Nephron progenitor cell (in vitro differentiated cells): ENCODE data around the gene ICOS.

Experiments used
- DNase-seq: peaks from one replicate; pipeline ENCODE4 v3.0.0; 2021
- H3K27ac Mint-ChIP-seq: 2 replicates; pipeline ENCODE4 v1.8.0; 2021; ENCODE audit warnings: mild to moderate bottlenecking, moderate library complexity, mixed read lengths
- H3K27me3 Mint-ChIP-seq: 2 replicates; pipeline ENCODE4 v1.8.0; 2021; ENCODE audit warnings: mild to moderate bottlenecking, low read depth, mixed read lengths; ENCODE audit not compliant: poor library complexity
- H3K36me3 Mint-ChIP-seq: 2 replicates; pipeline ENCODE4 v1.8.0; 2021; ENCODE audit warnings: low read depth, mixed read lengths
- H3K4me1 Mint-ChIP-seq: 2 replicates; pipeline ENCODE4 v1.8.0; 2021; ENCODE audit warnings: mixed read lengths
- H3K4me3 Mint-ChIP-seq: 2 replicates; pipeline ENCODE4 v1.8.0; 2021; ENCODE audit warnings: mild to moderate bottlenecking, moderate library complexity, mixed read lengths
- H3K9me3 Mint-ChIP-seq: 2 replicates; pipeline ENCODE4 v1.8.0; 2021; ENCODE audit warnings: mild to moderate bottlenecking, moderate library complexity, mixed read lengths
- CTCF ChIP-seq: fragments of 200-600 bp; sonication (generic); IDR thresholded peaks from 2 replicates; pipeline ENCODE4 v1.5.0; 2021; ENCODE audit warnings: antibody characterized with exemption

Gene ICOS

DNA sequence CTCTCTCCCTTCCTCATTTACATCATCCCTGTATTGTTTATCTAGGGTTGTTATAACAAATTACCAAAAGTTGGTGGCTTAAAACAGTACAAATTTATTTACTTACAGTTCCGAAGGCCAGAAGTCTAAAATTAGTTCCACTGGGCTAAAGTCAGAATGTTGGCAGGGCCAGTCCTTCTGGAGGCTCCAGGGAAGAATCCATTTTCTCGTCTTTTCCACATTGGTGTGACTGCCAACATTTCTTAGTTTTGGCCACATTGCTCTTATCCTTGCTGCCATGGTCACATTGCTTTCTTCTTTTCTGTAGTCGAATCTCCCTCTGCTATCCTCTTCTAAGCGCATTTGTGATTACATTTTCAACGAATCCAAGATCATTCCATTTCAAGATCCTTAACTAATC, 34.7 kb downstream of the ICOS start:
- Mint-ChIP-seq H3K9me3 (peaks cover 8% of the 10 kb centered on the region), H3K27ac (no peak overlapping the region), H3K27me3 (peaks cover 17% of the 10 kb centered on the region), H3K4me3 (no peak overlapping the region), H3K36me3 (no peaks in the 10 kb centered on the region), H3K4me1 (no peaks in the 10 kb centered on the region)
- DNase-seq, result no peak
- no peak for TF ChIP-seq CTCF

GRCh38 chr2:203972066-203972465, 35.5 kb downstream of the ICOS start:
- DNase-seq, result no peak
- Mint-ChIP-seq H3K4me1 (no peaks in the 10 kb centered on the region), H3K9me3 (no peaks in the 10 kb centered on the region), H3K27ac (no peak overlapping the region), H3K27me3 (peaks cover 17% of the 10 kb centered on the region), H3K36me3 (no peaks in the 10 kb centered on the region), H3K4me3 (no peak overlapping the region)
- TF ChIP-seq CTCF, result no peak

DNA sequence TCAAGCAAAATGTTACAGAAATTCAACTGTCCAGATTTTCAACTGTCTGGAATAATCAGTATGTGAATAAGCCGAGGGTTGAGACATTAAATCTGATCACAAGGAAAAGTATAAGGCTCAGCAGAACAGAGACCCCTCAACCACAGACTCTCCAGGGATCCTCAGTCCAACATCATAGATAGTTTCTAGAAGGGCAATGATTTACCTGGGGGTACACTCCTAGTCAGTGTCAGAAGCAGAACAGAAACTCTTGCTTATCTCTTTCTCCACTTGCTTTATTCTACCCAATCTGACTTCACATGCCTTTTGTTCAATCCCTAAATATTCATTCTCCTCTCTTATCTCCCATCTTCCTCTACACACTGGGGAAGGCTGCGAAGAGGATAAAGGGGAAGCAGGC, 36.4 kb downstream of the ICOS start:
- Mint-ChIP-seq H3K36me3 (no peaks in the 10 kb centered on the region), H3K27ac (no peak overlapping the region), H3K4me1 (no peaks in the 10 kb centered on the region), H3K4me3 (no peak overlapping the region), H3K27me3 (peaks cover 17% of the 10 kb centered on the region), H3K9me3 (no peaks in the 10 kb centered on the region)
- TF ChIP-seq CTCF, result no peak
- DNase-seq, result no peak

DNA sequence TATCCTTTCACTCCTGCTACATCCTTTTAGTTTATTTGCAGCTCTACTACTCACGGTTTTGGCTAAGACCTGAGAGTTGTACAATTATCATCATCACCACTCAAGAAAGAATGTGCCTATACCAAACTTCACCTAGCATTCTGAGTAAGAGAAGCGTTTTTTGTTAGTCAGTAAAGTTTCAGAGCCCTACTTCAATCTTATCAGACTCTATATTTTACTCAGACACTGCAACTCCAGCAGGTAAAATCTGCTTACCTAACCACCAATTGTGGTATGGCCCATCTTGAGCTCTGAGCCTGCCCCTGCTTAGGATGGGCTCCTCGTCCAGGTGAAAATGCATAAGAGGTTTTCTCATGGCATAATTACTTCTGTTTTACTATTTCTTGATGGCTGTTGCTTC, 37.1 kb downstream of the ICOS start:
- no peak overlapping the region for H3K4me3 Mint-ChIP-seq
- no peak overlapping the region for H3K27ac Mint-ChIP-seq
- TF ChIP-seq CTCF, result no peak
- H3K27me3 Mint-ChIP-seq, result peaks cover 17% of the 10 kb centered on the region
- no peaks in the 10 kb centered on the region for H3K4me1 Mint-ChIP-seq
- H3K36me3 Mint-ChIP-seq, result no peaks in the 10 kb centered on the region
- DNase-seq, result no peak
- no peaks in the 10 kb centered on the region for H3K9me3 Mint-ChIP-seq

DNA sequence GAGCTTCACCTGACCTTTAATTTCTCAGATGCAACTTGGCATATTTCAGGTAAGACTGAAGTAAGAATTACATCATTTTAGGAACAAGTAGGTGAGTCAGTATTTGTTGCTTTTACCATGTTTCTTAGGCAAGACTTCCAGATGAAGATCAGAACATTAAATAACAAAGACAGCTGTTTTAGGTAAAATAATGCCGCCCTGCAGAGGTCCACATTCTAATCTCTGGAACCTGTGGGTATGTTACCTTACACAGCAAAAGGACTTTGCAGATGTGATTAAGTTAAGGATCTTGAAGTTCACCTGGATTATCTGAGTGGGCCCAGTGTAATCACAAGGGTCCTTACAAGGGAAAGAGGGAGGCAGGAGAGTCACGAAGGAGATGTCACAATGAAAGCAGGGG, 39.3 kb downstream of the ICOS start:
- no peak for TF ChIP-seq CTCF
- Mint-ChIP-seq H3K9me3 (no peaks in the 10 kb centered on the region), H3K4me1 (no peaks in the 10 kb centered on the region), H3K27ac (no peak overlapping the region), H3K27me3 (peaks cover 16% of the 10 kb centered on the region), H3K36me3 (no peaks in the 10 kb centered on the region), H3K4me3 (no peak overlapping the region)
- DNase-seq, result no peak

- peaks cover 3% of the 10 kb centered on the region for H3K27me3 Mint-ChIP-seq
- H3K27ac Mint-ChIP-seq, result no peak overlapping the region
- no peaks in the 10 kb centered on the region for H3K9me3 Mint-ChIP-seq
- no peak for DNase-seq
- H3K36me3 Mint-ChIP-seq, result no peaks in the 10 kb centered on the region
- no peaks in the 10 kb centered on the region for H3K4me1 Mint-ChIP-seq
- H3K4me3 Mint-ChIP-seq, result no peak overlapping the region
- TF ChIP-seq CTCF, result no peak
These were observed 45.7 kb downstream of the ICOS start for GRCh38 chr2:203982276-203982675.
